K562 (cell line): ENCODE data around the gene MLLT6. TPM values are rescaled to one million over a fixed set of nuclear protein-coding genes. Genes with fewer than 3 reads are reported as not detected.

Experiments used
- FUS ChIP-seq: fragments of 200-400 bp; formaldehyde crosslinking; optimal IDR thresholded peaks from 2 replicates; pipeline ENCODE3; 2017; ENCODE audit warnings: low read depth, low read length
- HES1 ChIP-seq: fragments of 450-650 bp; IDR thresholded peaks from 2 replicates; pipeline ENCODE4 v1.6.1; 2016; ENCODE audit warnings: low read depth, mild to moderate bottlenecking, moderate library complexity
- MAFK ChIP-seq: IDR thresholded peaks from 2 replicates; pipeline ENCODE4 v1.6.1; 2011; ENCODE audit warnings: low read length, improper control_type of control experiment
- MECOM ChIP-seq: fragments of 250-450 bp; sonication (Bioruptor Pico); IDR thresholded peaks from 2 replicates; pipeline ENCODE4 v1.8.0; 2022; ENCODE audit warnings: inconsistent platforms
- RFX1 ChIP-seq: fragments of 450-650 bp; IDR thresholded peaks from 2 replicates; pipeline ENCODE4 v1.6.1; 2016; ENCODE audit warnings: mild to moderate bottlenecking, moderate library complexity
- RNF2 ChIP-seq: sonication (generic); IDR thresholded peaks from 2 replicates; pipeline ENCODE4 v1.6.1; 2016
- TEAD4 ChIP-seq, 2 experiments: sonication (generic) in 1 of 2; formaldehyde crosslinking in 1 of 2; IDR thresholded peaks; 2 replicates each; pipeline versions ENCODE4 v1.6.1 to v1.8.0; 2012 to 2022; ENCODE audit warnings: borderline replicate concordance in 1 of 2, inconsistent platforms in 1 of 2, low read length in 1 of 2, mild to moderate bottlenecking in 1 of 2, missing genetic modification reagents in 1 of 2
- TRIM25 ChIP-seq: fragments of 450-650 bp; IDR thresholded peaks from 2 replicates; pipeline ENCODE4 v1.7.0; 2016; ENCODE audit warnings: borderline replicate concordance
- ZNF232 ChIP-seq: sonication (generic); formaldehyde crosslinking; IDR thresholded peaks from 2 replicates; pipeline ENCODE4 v1.8.0; 2022; ENCODE audit warnings: mild to moderate bottlenecking, missing genetic modification reagents
- ZNF311 ChIP-seq: fragments of 250-450 bp; sonication (Bioruptor Pico); IDR thresholded peaks from 2 replicates; pipeline ENCODE4 v1.4.0; 2020; ENCODE audit warnings: mild to moderate bottlenecking, moderate library complexity
- ZNF407 ChIP-seq: fragments of 450-650 bp; IDR thresholded peaks from 2 replicates; pipeline ENCODE4 v1.6.1; 2016; ENCODE audit warnings: low read depth
- ZNF512 ChIP-seq: IDR thresholded peaks from 2 replicates; pipeline ENCODE4 v1.6.1; 2016; ENCODE audit warnings: missing genetic modification characterization, missing compliant biosample characterization
- polyA plus RNA-seq, 8 experiments: library from polyadenylated mRNA; depleted of rRNA in 4 of 8; stranded (reverse) in 5 of 8; unstranded in 3 of 8; fragments of >200 nt; fragmentation: Nextera tagmentation in 2 of 8; fragmentation: Illumina TruSeq in 1 of 8; extraction: Ambion mirVana in 2 of 8; extraction: Trizol in 1 of 8; gene quantifications; 2 replicates each; pipeline versions ENCODE4 v1.2.1 to v1.2.3, GENCODE V29; 2011 to 2014; ENCODE audit warnings: inconsistent platforms in 1 of 8, missing spikeins in 1 of 8
- total RNA-seq, 7 experiments: library from RNA; depleted of rRNA in 6 of 7; stranded (reverse); fragments of >200 nt in 6 of 7; fragmentation: Illumina TruSeq in 2 of 7; extraction: Trizol in 2 of 7; gene quantifications; 2 replicates each; pipeline versions ENCODE4 v1.2.1 to v1.2.3, GENCODE V29; 2011 to 2021; ENCODE audit warnings: low replicate concordance in 1 of 7

MLLT6 gene
- total and polyA plus RNA-seq, 9 of the 15 experiments (the other 6 are each of a cell fraction or from before 2014, with no cell fraction given) = 3.1 to 71.7 (median 30.0) TPM

- TF ChIP-seq ZNF512 (no peak), HES1 (no peak), RNF2 (peak; percentile 41), TRIM25 (no peak), ZNF311 (CRISPR knock-in tag) (no peak), MAFK (no peak), MECOM (no peak), RFX1 (no peak), ZNF232 (CRISPR knock-in tag) (no peak), ZNF407 (no peak), TEAD4 (IDR thresholded peaks at IDR 0.05; ENCODE audit: low read length) (peak; percentile 35; the same call in 1 of the 2 replicates), TEAD4 (CRISPR knock-in tag; IDR thresholded peaks at IDR 0.05; ENCODE audit: borderline replicate concordance) (no peak), FUS (no peak)
These were observed 1.1 kb upstream of the MLLT6 start (continued) for GRCh38 chr17:38703742-38704605.
